ENCODE results near the gene TLL1.

The TLL1 gene

GRCh38 chr4:165872461-165873297 is at the start of gene TLL1:
Gene TLL1 (plus strand): TSS chr4:165873237. CDS start chr4:165873905, 668 bp downstream.
- no peak for DNase-seq (ENCODE audit: low spot score)

GRCh38 chr4:165826166-165826565 is 46.9 kb upstream of the TLL1 start:
- no peak for DNase-seq (ENCODE audit: low spot score)

GRCh38 chr4:165827018-165827417 is 46.0 kb upstream of the TLL1 start:
- no peak for DNase-seq (ENCODE audit: low spot score)

- DNase-seq (ENCODE audit: low spot score): no peak
These were observed 44.1 kb upstream of the TLL1 start for GRCh38 chr4:165828928-165829327.

GRCh38 chr4:165834116-165834515 is 38.9 kb upstream of the TLL1 start:
- no peak for DNase-seq (ENCODE audit: low spot score)

GRCh38 chr4:165838575-165838974 is 34.5 kb upstream of the TLL1 start:
- DNase-seq (ENCODE audit: low spot score): no peak

- no peak for DNase-seq (ENCODE audit: low spot score)
These were observed 33.3 kb upstream of the TLL1 start for GRCh38 chr4:165839615-165840333.

- DNase-seq (ENCODE audit: low spot score): no peak
These were observed 30.4 kb upstream of the TLL1 start for GRCh38 chr4:165842684-165843083.

- no peak for DNase-seq (ENCODE audit: low spot score)
These were observed 28.9 kb upstream of the TLL1 start for GRCh38 chr4:165844161-165844560.

- DNase-seq (ENCODE audit: low spot score): no peak
These were observed 21.8 kb upstream of the TLL1 start for GRCh38 chr4:165851256-165851655.

- DNase-seq (ENCODE audit: low spot score): no peak
These were observed 17.8 kb upstream of the TLL1 start for GRCh38 chr4:165855191-165855590.

GRCh38 chr4:165861363-165861762 is 11.7 kb upstream of the TLL1 start:
- no peak for DNase-seq (ENCODE audit: low spot score)

GRCh38 chr4:165864271-165864670 is 8.8 kb upstream of the TLL1 start:
- no peak for DNase-seq (ENCODE audit: low spot score)

GRCh38 chr4:165866019-165866650 is 6.9 kb upstream of the TLL1 start:
- no peak for DNase-seq (ENCODE audit: low spot score)

- no peak for DNase-seq (ENCODE audit: low spot score)
These were observed 5.1 kb upstream of the TLL1 start for GRCh38 chr4:165867961-165868360.

GRCh38 chr4:165873298-165874071 is 448 bp downstream of the TLL1 start:
- DNase-seq (ENCODE audit: low spot score): peak; percentile 10

GRCh38 chr4:165874072-165874790 is 1.2 kb downstream of the TLL1 start:
- no peak for DNase-seq (ENCODE audit: low spot score)

GRCh38 chr4:165874791-165875371 is 1.8 kb downstream of the TLL1 start:
- no peak for DNase-seq (ENCODE audit: low spot score)

- no peak for DNase-seq (ENCODE audit: low spot score)
These were observed 2.4 kb downstream of the TLL1 start for GRCh38 chr4:165875446-165875845.

- DNase-seq (ENCODE audit: low spot score): no peak
These were observed 4.2 kb downstream of the TLL1 start for GRCh38 chr4:165877286-165877685.

- DNase-seq (ENCODE audit: low spot score): no peak
These were observed 6.6 kb downstream of the TLL1 start for GRCh38 chr4:165879641-165880040.

All from AG08395 (cell line).